ENCODE data around the gene SPN. TPM values are rescaled to one million over a fixed set of nuclear protein-coding genes. Genes with fewer than 3 reads are reported as not detected.
A peak's percentile ranks its signal among the peaks of the same experiment; 100 is the strongest.

Gene SPN
- total and polyA plus RNA-seq, 9 of the 15 experiments (the other 6 are each of a cell fraction or from before 2014, with no cell fraction given) = 24.3 to 225 (median 79.4) TPM

- no peak for TF ChIP-seq NR0B1 (IDR thresholded peaks at IDR 0.05; ENCODE audit: partially characterized antibody)
- TF ChIP-seq ZBTB2 (IDR thresholded peaks at IDR 0.05) = no peak
- no peak for TF ChIP-seq RAD51 (IDR thresholded peaks at IDR 0.05; ENCODE audit: borderline replicate concordance, low read depth)
- no peak for TF ChIP-seq ZNF431 (CRISPR knock-in tag; IDR thresholded peaks at IDR 0.05)
- TF ChIP-seq ZNF507 (tag; conservative IDR thresholded peaks at IDR 0.05) = no peak
- no peak for TF ChIP-seq SMAD4 (CRISPR knock-in tag; conservative IDR thresholded peaks at IDR 0.05)
- TF ChIP-seq E4F1 (CRISPR knock-in tag; IDR thresholded peaks at IDR 0.05; ENCODE audit: borderline replicate concordance) = no peak
- TF ChIP-seq SRSF9 (IDR thresholded peaks at IDR 0.05; ENCODE audit: borderline replicate concordance, low read depth, low read length) = no peak
- TF ChIP-seq PML (IDR thresholded peaks at IDR 0.05; ENCODE audit: low read length) = no peak
- TF ChIP-seq ZNF780A (CRISPR knock-in tag; IDR thresholded peaks at IDR 0.05) = no peak
- no peak for TF ChIP-seq PHB (CRISPR knock-in tag; IDR thresholded peaks at IDR 0.05)
- no peak for TF ChIP-seq DMBX1 (CRISPR knock-in tag; IDR thresholded peaks at IDR 0.05; ENCODE audit: borderline replicate concordance)
- no peak for TF ChIP-seq CAMTA2 (CRISPR knock-in tag; conservative IDR thresholded peaks at IDR 0.05)
- TF ChIP-seq CBX2 (IDR thresholded peaks at IDR 0.05; ENCODE audit: insufficient read depth, low read length, poor library complexity, severe bottlenecking) = no peak
- TF ChIP-seq NFIC (IDR thresholded peaks at IDR 0.05) = peak; percentile 57; the same call in 1 of the 2 replicates
- TF ChIP-seq CBFA2T3 (IDR thresholded peaks at IDR 0.05) = peak; percentile 19; the same call in 1 of the 2 replicates
- no peak for TF ChIP-seq ESRRA (IDR thresholded peaks at IDR 0.05; ENCODE audit: borderline replicate concordance, low read depth)
- no peak for TF ChIP-seq HOXB6 (CRISPR knock-in tag; IDR thresholded peaks at IDR 0.05; ENCODE audit: borderline replicate concordance)
- TF ChIP-seq HIVEP1 (CRISPR knock-in tag; IDR thresholded peaks at IDR 0.05) = no peak
- no peak for TF ChIP-seq HOMEZ (CRISPR knock-in tag; IDR thresholded peaks at IDR 0.05)
- no peak for TF ChIP-seq NFATC3 (IDR thresholded peaks at IDR 0.05)
These were observed 11.1 kb downstream of the SPN start (continued) for GRCh38 chr16:29674188-29674587.
